ENCODE measurements around the gene ARPC5L.
"Not testable (repeated sequence)": the region's sequence is repeated elsewhere in the genome, so short reads cannot be mapped to it uniquely, and the experiment has no call there.

The ARPC5L gene

DNA sequence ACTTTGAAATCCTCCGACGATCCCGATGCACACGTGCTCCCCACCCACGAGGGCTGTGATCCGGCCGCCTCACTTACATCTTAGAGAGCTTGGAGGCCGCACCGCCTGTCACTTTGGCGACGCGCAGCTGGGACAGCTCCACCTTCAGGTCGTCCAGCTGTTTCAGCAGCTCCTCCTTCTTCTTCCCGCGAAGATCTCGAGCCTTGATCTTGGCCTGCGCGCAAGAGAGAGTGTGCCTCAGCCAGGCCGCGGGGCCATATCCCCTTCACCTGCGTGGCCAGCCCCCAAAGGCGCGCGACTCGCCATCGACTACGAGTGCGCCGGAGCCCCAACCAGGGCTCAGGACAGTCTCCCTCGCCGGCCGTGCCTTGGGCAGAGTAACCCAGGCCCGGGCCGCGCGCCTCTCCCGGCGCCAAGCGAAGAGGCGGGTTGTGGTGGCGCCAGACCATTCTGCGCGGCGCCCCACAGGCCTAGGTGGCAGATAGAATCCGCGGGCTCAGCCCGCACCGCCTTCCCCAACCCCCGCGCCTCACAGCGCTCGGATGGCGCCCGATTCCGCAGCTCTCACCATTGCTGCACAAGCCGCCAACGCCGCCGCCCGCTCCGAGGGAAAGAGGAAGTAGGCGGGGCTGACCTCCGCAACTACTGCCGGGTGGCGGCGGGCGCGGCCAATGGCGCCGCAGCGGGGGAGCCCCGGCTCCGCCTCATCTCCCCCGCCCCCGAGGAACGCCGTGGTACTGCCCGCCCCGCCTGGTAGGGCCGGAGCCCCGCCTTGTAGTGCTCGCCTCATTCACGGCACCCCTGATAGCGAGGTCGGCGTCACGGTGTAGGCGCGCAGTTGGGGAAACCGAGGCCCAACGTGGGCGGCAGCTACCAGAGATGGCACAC is at the start of gene ARPC5L, which contains the start of gene RPL35:
Gene ARPC5L, plus strand, starts transcription at position 789 of the 888 bp plus-strand sequence. CDS start 7,161 bp downstream, outside the sequence.
Gene RPL35, minus strand, starts transcription at position 616 of the 888 bp plus-strand sequence. Its CDS starts 45 bp downstream, at position 571.
- peak; percentile 95 to 97 for DNase-seq

DNA sequence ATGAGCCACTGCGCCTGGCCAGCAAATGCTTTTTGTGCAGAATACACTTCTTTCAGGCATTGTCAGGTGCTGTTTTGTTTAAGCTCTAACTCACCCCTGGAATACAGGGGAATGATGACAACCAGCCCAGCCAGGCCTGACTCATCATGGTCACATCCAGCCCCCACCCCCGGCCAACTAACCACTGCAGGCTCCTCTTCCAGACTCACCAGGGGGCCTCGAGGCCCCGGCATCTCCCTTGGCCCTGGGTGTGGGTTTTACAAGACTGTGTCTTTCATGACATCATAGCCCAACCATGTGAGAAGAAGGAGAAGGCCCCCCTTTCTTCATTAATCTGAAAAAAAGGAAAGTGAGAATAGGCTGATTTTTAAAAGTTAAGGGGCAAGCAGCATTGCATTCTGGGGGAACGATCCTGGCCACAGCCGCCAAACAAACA is 49.5 kb upstream of the ARPC5L start:
- no peak for DNase-seq

DNA sequence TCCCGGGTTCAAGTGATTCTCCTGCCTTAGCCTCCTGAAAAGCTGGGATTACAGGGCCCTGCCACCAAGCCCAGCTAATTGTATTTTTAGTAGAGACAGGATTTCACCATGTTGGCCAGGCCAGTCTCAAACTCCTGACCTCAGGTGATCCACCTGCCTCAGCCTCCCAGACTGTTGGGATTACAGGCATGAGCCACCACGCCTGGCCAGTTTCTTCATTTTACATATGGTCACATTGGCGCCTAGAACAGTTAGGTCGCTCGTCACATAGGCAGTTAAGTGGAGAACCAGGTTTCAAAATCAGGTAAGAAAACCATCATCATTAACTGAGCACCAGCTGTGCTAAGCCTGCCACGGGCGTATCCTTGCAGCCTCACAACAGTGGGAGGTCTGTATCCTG is 48.9 kb upstream of the ARPC5L start:
- DNase-seq: no peak

DNA sequence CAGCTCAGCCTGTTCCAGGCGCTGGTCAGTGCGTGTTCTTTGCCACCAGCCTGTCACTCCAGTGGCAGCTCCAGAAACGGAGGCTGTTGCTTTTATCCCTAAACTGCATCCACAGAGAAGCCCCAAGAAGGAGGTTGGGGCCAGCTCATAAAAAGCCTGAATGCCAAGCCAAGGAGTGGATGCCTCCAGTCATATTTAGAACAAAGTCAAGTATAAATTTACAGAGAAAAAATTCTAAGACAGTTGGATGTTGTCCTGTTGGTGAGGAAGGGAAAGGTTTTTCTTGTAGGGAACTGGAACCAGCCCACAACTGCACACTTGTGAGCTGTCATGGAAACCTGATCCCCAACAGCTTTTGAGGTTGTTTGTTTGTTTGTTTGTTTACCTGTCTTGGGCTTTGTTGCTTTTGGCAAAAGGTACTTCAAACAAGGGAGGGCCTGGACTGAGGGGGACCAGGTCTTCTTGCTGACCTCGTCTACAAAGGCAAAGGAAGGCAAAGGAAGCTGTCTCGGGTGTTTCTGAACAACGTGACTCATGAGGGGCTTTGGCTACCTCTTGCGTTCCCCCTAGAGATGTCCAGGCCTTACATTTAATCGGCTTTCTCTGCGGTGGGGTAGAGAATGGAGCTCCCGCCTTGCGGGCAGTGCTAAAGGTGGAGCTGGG is 48.3 kb upstream of the ARPC5L start:
- no peak for DNase-seq

DNA sequence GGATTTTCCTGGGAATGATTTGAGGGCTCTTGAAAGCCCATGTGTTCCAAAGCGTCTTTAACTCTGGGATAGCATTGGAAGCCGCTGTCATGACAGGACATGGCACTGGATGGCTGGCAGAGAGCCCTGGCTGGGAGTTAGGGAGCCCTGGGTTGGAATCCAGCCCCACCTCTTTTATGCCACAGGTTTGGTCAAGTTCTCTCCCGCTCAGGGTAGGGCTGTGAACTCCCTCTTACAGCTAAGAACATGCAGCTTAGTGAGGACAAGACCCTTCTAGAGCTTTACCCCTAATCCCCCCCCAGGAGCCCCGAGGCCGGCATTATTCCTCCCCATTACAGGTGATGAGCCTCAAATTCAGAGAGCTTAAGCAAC is 47.8 kb upstream of the ARPC5L start:
- no peak for DNase-seq

DNA sequence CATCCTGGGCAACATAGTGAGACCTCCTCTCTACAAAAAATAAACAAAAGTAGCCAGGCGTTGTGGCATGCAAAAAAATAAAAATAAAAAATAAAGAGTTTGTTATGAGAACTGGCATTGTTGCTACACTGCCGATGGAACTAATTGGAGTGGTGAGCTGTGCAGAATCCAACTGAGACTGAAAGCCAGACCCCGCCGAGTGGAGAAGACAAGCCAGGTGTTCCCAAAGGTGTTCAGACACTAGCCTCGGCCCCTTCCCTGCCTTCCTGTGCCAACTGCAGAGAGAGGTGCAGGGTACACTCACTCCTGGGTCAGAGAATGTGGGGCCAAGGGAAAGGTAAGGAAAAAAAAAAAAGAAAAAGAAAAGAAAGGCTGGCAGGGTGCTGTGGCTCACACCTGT is 46.3 kb upstream of the ARPC5L start:
- DNase-seq: no peak

DNA sequence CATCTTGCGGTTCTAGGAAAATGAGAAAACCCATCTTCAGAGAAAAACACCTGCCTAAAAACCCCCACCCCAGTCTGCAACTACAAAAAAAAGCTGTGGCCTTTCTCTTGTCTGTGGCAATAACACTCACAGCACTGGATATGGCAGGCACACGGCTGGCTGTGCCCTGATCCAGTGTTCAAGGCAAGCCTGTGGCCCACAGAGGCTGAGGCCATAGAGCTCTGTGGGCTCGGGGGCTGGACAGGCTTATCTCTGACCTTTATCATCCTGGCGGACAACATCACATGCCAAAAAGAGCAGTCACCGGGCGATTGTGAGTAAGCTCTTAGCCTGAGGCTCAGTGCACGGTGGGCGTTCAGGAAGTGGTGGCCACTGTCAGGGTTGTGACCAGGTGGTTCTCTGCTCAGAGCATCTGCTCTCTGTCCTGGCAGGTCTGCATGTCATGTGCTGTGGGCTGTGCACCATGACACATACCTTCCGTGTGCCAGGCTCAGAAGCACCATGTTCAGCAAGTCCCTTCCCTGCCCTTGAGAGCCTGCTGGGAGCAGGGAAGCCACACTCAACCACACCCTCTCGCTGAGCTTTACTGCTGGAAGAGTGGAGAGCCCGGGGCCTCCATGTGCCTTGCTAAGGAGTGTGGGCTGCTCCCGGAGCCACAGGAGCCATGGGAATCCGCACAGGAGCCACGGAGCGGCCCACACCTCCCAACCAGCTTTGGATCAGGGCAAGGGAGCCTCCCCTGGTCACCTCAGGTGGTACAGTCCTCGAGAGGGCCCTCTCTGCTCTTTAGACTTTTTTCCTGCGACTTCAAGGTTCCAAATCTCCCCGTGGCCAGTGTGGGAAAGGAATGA is 43.3 kb upstream of the ARPC5L start:
- DNase-seq: no peak

DNA sequence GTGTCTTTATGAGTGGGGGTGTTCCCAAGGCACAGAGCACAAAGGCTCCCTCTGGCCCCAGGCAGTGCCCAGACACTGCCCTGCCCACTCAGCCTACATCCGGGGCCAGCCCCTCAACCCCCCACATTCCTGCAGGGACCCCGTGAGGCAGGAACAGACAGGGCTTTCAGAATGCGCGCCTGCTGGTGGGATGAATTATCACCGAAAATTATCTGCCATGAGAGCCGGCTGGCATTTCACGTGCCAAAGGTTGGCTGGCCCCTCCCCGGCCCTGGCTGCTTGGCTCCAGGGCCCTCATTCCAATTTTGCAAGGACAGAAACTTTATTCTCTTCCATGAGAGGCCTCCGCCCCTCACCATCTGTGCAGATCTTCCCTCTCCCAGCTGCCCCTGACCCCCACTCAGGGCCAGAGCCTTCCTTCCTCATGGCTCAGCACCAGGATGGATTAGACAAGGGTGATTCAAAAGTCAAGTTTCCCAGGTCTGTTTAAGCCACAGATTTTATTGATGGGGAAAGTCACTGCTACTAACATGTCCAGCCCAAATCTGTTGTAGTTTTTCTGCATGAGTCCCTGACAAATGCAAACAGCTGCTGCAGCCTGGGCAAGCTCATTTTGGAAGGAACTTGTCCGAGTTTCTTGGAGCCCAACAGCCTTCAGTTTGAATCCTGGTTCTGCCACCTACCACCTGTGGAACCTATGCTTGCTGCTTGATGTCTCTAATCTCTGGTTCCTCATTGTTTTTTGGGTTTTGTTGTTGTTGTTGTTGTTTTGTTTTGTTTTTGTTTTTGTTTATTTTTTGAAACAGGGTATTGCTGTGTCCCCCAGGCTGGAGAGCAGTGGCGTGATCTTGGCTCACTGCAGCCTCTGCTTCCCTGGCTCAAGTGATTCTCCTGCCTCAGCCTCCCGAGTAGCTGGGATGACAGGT is 41.0 kb upstream of the ARPC5L start:
- DNase-seq: no peak

DNA sequence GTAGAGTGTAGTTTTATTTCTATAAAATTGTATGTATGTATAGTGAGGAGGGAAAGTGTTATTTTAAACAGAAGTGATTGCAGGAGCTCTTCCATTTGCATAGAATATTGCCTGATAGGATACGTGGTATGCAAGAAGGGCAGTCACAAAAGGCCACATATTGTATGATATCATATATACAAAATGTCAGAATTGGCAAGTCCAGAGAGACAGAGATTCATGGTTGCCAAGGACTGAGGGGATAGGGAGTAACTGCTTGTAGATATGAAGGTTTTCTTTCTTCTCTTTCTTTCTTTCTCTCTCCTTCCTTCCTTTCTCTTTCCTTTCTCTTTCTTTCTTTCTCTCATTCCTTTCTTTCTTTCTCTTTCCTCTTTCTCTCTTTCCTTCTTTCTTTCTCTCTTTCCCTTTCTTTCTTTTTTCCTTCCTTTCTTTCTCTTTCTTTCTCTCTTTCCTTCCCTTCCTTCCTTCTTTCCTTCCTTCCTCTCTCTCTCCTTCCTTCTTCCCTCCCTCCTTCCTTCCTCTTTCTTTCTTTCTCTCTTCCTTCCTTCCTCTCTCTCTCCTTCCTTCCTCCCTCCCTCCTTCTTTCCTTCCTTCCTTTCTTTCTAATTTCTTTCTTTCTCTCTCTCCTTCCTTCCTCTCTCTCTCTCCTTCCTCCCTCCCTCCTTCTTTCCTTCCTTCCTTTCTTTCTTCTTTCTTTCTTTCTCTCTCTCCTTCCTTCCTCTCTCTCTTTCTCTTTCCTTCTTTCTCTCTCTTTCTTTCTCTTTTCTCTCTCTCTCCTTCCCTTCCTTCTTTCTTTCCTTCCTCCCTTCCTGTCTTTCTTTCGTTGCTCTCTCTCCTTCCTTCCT is 33.2 kb upstream of the ARPC5L start:
- no peak for DNase-seq

DNA sequence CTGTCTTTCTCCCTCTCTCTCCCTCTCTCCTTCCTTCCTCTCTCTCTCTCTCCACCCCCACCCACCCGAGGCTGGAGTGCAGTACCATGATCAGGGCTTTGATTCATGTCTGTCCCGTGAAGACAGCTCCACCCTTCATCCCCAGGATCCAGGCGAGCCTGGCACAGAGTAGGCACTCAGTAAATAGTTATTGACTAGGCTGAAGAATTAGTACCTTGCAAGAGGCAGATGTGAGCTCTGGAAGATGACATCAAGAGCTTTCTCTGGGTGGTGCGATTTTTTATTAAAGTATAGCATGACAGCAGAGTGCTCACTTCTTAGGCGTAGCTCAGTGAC is 32.6 kb upstream of the ARPC5L start:
- no peak for DNase-seq

DNA sequence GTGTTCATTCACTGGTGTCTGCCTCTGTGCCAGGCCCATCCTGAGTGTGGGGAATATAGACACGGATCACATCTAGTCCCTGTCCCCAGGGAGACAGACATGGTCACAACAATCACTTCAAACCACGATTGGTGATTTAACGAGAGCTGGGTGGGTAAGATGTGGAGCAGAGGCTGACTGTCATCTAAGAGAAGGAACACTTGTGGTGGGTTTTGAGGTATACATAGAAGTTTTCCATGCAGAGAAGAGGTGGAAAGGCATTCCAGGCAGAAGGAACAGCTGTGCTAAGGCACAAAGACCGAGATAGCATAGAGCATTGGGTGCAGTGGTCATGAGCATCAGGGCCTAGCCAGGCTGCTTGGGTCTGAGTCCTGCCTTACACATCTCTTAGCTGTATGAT is 31.3 kb upstream of the ARPC5L start:
- no peak for DNase-seq

DNA sequence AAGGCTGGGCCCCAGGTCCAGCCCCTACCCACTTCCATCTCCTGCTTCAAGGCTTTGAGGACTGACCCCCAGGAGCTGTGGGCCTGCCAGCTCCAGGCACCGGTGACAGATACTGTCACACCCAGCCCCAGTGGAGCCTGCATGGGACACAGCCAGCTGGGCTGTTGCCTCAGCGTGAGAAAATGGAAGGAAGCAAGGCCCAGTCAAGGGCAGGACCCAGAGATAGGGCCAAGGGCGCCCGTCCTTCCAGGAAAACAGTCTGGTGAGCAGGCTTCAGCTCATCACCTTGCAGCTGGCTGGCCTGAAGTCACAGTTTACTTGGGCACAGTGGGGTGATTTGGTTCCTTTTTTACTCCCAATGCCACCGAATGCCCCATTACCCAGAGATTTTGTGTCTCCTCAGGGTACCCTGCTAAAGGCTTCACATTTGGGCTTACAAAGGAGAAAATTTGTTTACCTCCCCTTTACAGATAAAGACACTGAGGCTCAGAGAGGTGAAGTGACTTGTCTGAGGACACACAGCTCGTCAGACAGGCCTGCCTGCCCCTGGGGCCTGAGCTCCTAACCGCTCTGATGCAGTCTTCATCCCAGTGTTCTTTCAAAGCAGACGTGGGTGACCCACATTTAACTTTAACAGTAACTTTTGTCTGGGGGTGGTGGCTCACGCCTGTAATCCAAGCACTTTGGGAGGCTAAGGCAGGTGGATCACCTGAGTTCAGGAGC is 30.1 kb upstream of the ARPC5L start:
- no peak for DNase-seq

DNA sequence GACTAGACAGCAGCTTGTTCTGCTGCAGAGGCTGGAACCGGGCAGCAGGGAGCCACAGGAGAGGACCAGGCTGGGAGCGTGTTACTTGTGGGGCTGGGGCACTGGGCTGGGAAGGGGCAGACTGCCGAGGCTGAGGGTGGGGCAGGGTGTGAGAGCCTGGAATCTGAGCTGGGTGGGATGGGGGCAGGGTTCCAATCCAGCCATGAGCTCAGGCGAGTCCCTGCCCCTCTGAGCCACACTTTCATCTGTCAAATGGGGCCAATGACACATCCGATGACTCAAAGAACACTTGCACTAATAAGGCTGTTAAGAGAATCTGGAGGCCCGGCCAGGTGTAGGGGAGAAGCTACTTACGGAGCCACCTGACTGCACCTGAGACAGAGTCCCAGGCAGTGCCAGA is 27.3 kb upstream of the ARPC5L start:
- DNase-seq: no peak

DNA sequence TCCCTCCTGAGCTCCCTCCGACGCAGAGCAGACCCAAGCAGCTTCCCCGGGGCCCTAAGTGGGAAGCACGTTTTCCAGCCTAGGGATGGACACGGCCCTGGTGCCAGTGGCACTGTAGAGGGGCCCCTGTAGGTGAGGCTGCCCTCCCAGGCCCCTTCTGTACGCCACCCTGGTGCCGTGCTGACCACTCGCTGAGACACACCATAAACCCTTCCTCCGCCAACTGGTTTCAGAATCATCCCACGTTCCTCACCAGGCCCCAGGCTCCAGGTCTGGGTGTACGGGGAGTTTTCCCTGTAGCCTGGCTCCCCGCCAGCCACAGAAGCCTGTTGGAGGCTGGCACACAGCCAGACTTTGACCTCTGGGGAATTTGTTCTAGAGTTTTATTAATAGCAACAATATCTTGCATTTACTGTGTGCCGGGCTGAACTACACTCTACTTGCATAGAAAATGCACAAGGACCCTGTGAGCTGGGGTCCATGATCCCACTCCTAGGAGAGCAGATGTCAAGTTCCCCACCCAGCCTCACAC is 26.8 kb upstream of the ARPC5L start:
- DNase-seq: no peak

DNA sequence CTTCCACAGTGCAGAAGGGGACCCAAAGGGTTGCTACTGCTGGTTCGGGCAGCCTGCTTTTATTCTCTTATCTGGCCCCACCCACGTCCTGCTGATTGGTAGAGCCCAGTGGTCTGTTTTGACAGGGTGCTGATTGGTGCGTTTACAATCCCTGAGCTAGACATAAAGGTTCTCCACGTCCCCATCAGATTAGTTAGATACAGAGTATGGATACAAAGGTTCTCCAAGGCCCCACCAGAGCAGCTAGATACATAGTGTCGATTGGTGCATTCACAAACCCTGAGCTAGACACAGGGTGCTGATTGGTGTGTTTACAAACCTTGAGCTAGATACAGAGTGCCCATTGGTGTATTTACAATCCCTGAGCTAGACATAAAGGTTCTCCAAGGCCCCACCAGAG is 23.8 kb upstream of the ARPC5L start:
- DNase-seq: not testable (repeated sequence)

DNA sequence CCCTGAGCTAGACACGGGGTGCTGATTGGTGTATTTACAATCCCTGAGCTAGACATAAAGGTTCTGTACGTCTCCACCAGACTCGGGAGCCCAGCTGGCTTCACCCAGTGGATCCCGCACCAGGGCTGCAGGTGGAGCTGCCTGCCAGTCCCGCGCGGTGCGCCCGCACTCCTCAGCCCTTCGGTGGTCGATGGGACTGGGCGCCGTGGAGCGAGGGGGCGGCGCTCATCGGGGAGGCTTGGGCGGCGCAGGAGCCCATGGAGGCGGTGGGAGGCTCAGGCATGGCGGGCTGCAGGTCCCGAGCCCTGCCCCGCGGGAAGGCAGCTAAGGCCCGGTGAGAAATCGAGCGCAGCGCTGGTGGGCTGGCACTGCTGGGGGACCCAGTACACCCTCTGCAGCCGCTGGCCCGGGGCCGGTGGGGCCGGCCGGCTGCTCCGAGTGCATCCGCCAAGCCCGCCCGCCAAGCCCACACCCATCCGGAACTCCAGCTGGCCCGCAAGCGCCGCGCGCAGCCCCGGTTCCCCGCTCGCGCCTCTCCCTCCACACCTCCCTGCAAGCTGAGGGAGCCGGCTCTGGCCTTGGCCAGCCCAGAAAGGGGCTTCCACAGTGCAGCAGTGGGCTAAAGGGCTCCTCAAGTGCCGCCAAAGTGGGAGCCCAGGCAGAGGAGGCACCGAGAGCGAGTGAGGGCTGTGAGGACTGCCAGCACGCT is 23.2 kb upstream of the ARPC5L start:
- DNase-seq: not testable (repeated sequence)

DNA sequence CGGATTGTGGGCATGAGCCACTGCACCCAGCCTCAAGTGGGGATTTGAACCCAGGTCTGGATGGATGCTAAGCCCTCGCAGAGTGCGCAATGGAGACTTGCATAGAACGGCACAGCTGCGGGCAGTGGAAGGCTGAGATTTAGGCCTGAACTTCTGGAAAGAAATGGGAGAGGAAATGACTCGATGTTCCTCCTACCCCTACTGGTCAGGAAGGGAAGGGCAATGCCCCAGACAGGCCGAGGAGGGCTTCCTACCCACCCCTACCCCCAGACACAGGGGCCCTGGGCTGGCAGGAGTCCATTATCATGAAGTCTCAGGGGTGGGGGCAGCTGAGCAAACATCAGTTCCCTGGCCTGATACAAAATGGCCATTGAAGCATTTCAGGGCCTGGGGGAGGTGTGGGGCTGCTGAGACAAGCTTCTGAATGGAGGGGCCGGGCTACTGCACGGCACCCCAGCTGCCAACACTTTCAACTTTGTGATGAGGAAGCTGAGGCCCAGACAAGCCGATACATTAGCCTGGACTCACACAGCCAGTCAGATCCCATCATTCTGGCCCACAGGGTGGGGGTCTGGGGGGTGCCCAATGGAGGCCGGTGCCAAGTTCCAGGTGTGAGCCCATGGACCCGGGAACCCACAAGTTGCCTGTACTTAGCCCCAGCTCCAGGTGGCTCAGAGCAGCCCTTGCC is 22.2 kb upstream of the ARPC5L start:
- DNase-seq: no peak

DNA sequence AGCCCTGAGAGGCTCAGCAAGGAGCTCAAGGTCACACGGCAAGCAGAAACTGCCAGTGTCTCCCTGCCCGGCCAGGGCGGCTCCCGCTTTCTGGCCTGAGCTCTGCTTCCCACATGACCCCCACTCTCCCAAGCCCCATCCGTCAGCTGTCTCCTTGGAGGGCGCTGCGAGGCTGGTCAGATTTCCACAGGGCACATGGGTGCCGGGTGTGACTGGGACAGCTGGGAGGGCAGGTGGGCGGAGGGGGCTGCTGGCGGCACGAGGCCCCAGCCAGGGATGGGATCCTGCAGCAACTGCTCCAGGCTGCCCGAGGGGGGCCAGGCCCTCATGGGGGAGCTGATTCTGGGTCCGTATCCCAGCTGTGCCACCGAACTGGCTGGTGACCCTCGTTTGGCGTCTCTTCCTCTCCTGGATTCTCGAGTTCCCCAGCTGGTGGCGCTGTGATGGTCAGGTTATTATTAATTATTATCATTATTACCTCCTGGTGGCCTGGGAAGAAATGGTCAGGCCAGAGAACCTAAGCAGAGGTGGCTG is 21.6 kb upstream of the ARPC5L start:
- DNase-seq: no peak
